ENCODE results near the gene SLC38A3. TPM values are rescaled to one million over a fixed set of nuclear protein-coding genes. Genes with fewer than 3 reads are reported as not detected.
A peak's percentile ranks its signal among the peaks of the same experiment; 100 is the strongest.

Gene SLC38A3
- total RNA-seq, 1 experiment from 2014 or later = 16.8 TPM

GRCh38 chr3:50195501-50196252 lies 9.4 kb upstream of the SLC38A3 start:
- Mint-ChIP-seq H3K9me3 (ENCODE audit: unreplicated experiment) (no peaks in the 10 kb centered on the region), H3K27ac (ENCODE audit: unreplicated experiment) (no peak overlapping the region), H3K27me3 (ENCODE audit: insufficient read depth, unreplicated experiment) (no peaks in the 10 kb centered on the region), H3K4me1 (ENCODE audit: low read depth, unreplicated experiment) (no peaks in the 10 kb centered on the region), H3K36me3 (ENCODE audit: insufficient read depth, unreplicated experiment) (no peaks in the 10 kb centered on the region), H3K4me3 (ENCODE audit: unreplicated experiment) (no peak overlapping the region)
- Histone ChIP-seq H3K9me3 (no peaks in the 10 kb centered on the region), H3K4me3 (ENCODE audit: low read depth, low read length) (no peak overlapping the region), H3K4me1 (peaks cover 14% of the 10 kb centered on the region), H3K27me3 (replicated peaks; ENCODE audit: control insufficient read depth, insufficient read depth, low read length) (no peaks in the 10 kb centered on the region), H3K36me3 (ENCODE audit: control insufficient read depth, insufficient read depth, low read length) (no peaks in the 10 kb centered on the region)
- no peak for TF ChIP-seq CTCF (IDR thresholded peaks at IDR 0.05; ENCODE audit: insufficient read depth in 1 of 2, low read depth in 1 of 2, low read length in 1 of 2, severe bottlenecking in 1 of 2, unreplicated experiment in 1 of 2)
- intact Hi-C loops (cut with micrococcal nuclease; ENCODE audit: unreplicated experiment) = loop anchor here (2.0 kb wide), 1 partner anchor 15 kb away; no protein-coding TSS in a partner anchor
- DNase-seq = peak; percentile 50 to 65
- BruUV-seq (replicated peaks) = no TSS peak
- ChIA-PET POLR2A (interaction anchor here (0.6 to 1.0 kb wide), 3 partner anchors 13 to 104 kb away, joined by 3 to 9 read pairs (median 4); no protein-coding TSS in a partner anchor), CTCF (interaction anchor here (0.6 to 4.1 kb wide), 17 partner anchors 8 to 146 kb away, joined by 3 to 100 read pairs (median 7); partner anchors contain the start of genes GNAI2, SEMA3B and SLC38A3)

- POLR2A ChIA-PET = interaction anchor here (0.8 kb wide), 1 partner anchor 104 kb away, joined by 3 read pairs; no protein-coding TSS in a partner anchor
- H3K4me3 Mint-ChIP-seq (ENCODE audit: unreplicated experiment) = no peak overlapping the region
- no peaks in the 10 kb centered on the region for H3K4me1 Mint-ChIP-seq (ENCODE audit: low read depth, unreplicated experiment)
- DNase-seq = no peak
- no peaks in the 10 kb centered on the region for H3K36me3 Mint-ChIP-seq (ENCODE audit: insufficient read depth, unreplicated experiment)
- H3K9me3 ChIP-seq = no peaks in the 10 kb centered on the region
- CTCF ChIA-PET = interaction anchor here (0.6 to 4.1 kb wide), 8 partner anchors 13 to 146 kb away, joined by 3 to 100 read pairs (median 18); partner anchors contain the start of gene GNAI2
- peaks cover 14% of the 10 kb centered on the region for H3K4me1 ChIP-seq
- no peaks in the 10 kb centered on the region for H3K27me3 ChIP-seq (replicated peaks; ENCODE audit: control insufficient read depth, insufficient read depth, low read length)
- no peak overlapping the region for H3K4me3 ChIP-seq (ENCODE audit: low read depth, low read length)
- H3K36me3 ChIP-seq (ENCODE audit: control insufficient read depth, insufficient read depth, low read length) = no peaks in the 10 kb centered on the region
- no TSS peak for BruUV-seq (replicated peaks)
- TF ChIP-seq CTCF (IDR thresholded peaks at IDR 0.05; ENCODE audit: insufficient read depth in 1 of 2, low read depth in 1 of 2, low read length in 1 of 2, severe bottlenecking in 1 of 2, unreplicated experiment in 1 of 2) = no peak
- intact Hi-C loops (cut with micrococcal nuclease; ENCODE audit: unreplicated experiment) = no loop called here
- H3K27me3 Mint-ChIP-seq (ENCODE audit: insufficient read depth, unreplicated experiment) = no peaks in the 10 kb centered on the region
- no peak overlapping the region for H3K27ac Mint-ChIP-seq (ENCODE audit: unreplicated experiment)
- no peaks in the 10 kb centered on the region for H3K9me3 Mint-ChIP-seq (ENCODE audit: unreplicated experiment)
Observed at GRCh38 chr3:50196253-50196801, 8.7 kb upstream of the SLC38A3 start.

GRCh38 chr3:50201573-50202315 lies 3.3 kb upstream of the SLC38A3 start:
- Histone ChIP-seq H3K4me3 (ENCODE audit: low read depth, low read length) (no peak overlapping the region), H3K27me3 (replicated peaks; ENCODE audit: control insufficient read depth, insufficient read depth, low read length) (no peaks in the 10 kb centered on the region), H3K9me3 (no peaks in the 10 kb centered on the region), H3K4me1 (peaks cover 17% of the 10 kb centered on the region; the same call in 1 of the 2 replicates), H3K36me3 (ENCODE audit: control insufficient read depth, insufficient read depth, low read length) (no peaks in the 10 kb centered on the region)
- H3K4me1 Mint-ChIP-seq (ENCODE audit: low read depth, unreplicated experiment) = peaks cover 8% of the 10 kb centered on the region
- no peaks in the 10 kb centered on the region for H3K9me3 Mint-ChIP-seq (ENCODE audit: unreplicated experiment)
- intact Hi-C loops (cut with micrococcal nuclease; ENCODE audit: unreplicated experiment) = no loop called here
- no peak for DNase-seq
- ChIA-PET CTCF (interaction anchor here (0.5 to 2.4 kb wide), 5 partner anchors 10 to 81 kb away, joined by 3 to 9 read pairs (median 4); partner anchors contain the start of gene GNAT1), POLR2A (no interaction called here)
- H3K36me3 Mint-ChIP-seq (ENCODE audit: insufficient read depth, unreplicated experiment) = no peaks in the 10 kb centered on the region
- H3K27me3 Mint-ChIP-seq (ENCODE audit: insufficient read depth, unreplicated experiment) = no peaks in the 10 kb centered on the region
- no peak for TF ChIP-seq CTCF (IDR thresholded peaks at IDR 0.05; ENCODE audit: insufficient read depth in 1 of 2, low read depth in 1 of 2, low read length in 1 of 2, severe bottlenecking in 1 of 2, unreplicated experiment in 1 of 2)
- H3K27ac Mint-ChIP-seq (ENCODE audit: unreplicated experiment) = peak overlapping the region; percentile 24
- no peak overlapping the region for H3K4me3 Mint-ChIP-seq (ENCODE audit: unreplicated experiment)
- no TSS peak for BruUV-seq (replicated peaks)
